ENCODE measurements around the gene CA10.

The CA10 gene

DNA sequence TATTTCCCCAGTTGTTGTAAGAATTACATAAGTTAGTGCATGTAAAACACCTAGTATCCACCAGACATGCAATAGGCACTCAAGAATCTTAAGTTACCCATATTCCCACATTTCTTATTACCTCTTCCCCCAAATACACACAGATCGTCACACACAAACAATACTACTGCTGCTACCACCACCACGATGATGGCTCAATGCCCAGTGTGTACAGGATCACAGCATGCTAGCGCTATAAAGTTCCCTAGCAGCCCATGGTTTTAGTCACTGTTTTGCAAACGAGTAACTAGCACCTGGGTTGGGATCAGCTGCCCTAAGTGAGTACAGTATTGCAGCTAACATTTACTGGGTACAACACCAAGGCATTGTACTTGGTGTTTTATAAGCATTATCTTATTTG, 486.4 kb downstream of the CA10 start:
- FAIRE-seq (no peak), DNase-seq (ENCODE audit: extremely low spot score, insufficient read length, low read depth) (no peak)

DNA sequence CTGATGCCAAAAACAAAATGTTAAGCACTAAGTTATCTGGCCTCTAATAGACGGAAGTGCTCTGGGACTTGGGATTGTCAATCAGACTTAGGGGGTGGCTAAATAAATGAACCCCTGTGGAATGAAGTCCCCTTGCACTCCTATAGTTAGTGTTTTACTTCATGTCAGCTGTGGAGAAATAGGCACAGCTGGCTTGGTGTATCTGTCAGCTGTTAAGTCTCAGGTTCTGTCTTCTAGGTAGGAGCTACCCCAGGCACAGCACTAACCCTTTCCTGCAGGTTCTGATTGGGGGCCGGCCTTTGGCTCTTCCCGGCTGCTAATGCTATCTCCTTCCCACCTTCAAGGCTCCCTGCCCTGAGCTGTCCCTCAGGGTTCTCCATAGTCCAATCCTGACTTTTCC, 487.6 kb downstream of the CA10 start:
- DNase-seq (ENCODE audit: extremely low spot score, insufficient read length, low read depth) (no peak), FAIRE-seq (no peak)

DNA sequence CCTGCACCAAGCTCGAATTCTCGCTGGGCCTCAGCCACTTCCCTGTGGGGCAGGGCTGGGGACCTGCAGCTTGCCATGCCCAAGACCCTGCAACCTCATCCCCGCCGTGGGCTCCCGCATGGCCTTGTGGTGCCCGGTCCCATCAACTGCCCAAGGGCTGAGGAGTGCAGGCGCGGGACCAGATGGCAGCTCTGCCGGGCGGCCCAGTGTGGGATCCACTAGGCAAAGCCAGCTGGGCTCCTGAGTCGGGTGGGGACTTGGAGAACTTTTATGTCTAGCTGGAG, 489.6 kb downstream of the CA10 start:
- DNase-seq (ENCODE audit: extremely low spot score, insufficient read length, low read depth) = no peak
- no peak for FAIRE-seq

- DNase-seq (ENCODE audit: extremely low spot score, insufficient read length, low read depth) (no peak), FAIRE-seq (no peak)
These were observed 490.2 kb downstream of the CA10 start for GRCh38 chr17:51668155-51668962.

GRCh38 chr17:51667706-51668083, 490.8 kb downstream of the CA10 start:
- DNase-seq (ENCODE audit: extremely low spot score, insufficient read length, low read depth) (no peak), FAIRE-seq (no peak)

DNA sequence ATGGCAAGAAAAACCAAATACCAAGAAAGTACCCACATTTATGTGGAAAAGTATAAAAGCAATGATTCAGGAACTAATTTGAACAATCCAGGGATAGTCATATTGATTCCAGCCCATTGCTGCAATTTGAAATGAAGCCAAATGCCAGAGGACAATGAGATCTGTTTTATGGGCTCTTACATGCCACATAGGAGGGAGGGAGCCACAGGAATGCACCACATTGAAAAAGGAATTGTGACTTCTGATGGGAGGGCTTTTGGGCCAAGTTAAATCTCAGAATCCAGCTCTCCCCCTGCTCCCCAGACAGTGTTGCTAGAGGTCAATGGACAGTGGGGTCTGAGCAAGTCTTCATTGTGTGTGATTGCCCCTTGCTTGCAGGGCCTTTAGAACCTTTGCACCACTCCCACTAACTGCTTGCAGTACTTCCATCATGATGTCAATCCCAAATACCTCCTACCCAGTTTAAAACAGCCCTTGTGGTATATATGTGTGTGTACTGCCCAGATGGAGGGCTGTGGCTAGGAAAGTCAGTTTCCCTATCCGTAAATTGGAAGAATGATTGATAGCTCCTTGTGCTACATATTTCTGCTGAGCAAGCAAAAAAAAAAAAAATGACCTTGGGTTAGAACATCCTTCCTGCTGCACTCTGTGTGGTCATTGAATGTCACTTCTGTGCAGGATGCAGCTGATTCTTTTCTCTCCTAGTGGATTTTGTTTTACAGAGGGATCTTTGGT, 491.4 kb downstream of the CA10 start:
- no peak for DNase-seq (ENCODE audit: extremely low spot score, insufficient read length, low read depth)
- FAIRE-seq = no peak

- FAIRE-seq (no peak), DNase-seq (ENCODE audit: extremely low spot score, insufficient read length, low read depth) (no peak)
These were observed 496.1 kb downstream of the CA10 start for GRCh38 chr17:51662204-51663056.

DNA sequence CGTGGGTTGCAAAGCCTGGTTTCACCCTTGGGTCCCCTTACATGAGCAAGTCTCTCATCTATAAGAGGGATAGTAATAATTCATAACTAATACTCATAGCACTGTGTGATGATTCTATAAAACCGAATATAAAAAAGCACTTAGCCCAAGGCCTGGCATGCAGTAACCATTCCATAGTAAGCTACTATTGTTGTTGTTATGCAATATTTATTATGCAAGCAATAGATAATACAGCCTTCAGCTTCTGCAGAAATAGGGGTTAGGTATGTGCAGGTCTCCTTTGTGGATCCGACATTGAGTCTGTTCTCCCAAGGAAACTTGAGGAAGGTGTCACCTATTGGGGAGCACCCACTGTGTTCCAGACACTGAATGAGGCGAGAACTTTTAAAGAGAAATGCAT, 497.1 kb downstream of the CA10 start:
- DNase-seq (ENCODE audit: extremely low spot score, insufficient read length, low read depth) (no peak), FAIRE-seq (no peak)

DNA sequence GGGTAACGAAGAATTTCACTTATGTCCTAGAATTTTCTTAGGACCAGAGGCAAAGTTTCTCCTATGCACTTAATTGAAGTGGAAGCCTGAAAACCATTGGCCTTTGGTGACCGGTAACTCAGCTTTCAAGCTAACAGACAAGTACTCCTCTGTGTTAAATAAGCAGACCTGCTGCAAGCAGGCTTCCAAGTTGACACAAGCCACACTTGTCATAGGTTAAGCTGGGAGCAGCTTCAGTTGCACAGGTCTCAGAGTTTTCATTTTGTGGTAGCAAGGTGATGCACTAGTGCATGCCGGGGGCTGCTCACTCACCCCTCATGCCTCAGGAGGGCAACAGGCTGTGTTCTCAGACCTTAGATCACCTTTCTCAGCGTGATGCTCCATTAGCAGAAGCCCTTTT, 498.2 kb downstream of the CA10 start:
- FAIRE-seq (no peak), DNase-seq (ENCODE audit: extremely low spot score, insufficient read length, low read depth) (no peak)

GRCh38 chr17:51657224-51657623, 501.3 kb downstream of the CA10 start:
- FAIRE-seq (no peak), DNase-seq (ENCODE audit: extremely low spot score, insufficient read length, low read depth) (no peak)

DNA sequence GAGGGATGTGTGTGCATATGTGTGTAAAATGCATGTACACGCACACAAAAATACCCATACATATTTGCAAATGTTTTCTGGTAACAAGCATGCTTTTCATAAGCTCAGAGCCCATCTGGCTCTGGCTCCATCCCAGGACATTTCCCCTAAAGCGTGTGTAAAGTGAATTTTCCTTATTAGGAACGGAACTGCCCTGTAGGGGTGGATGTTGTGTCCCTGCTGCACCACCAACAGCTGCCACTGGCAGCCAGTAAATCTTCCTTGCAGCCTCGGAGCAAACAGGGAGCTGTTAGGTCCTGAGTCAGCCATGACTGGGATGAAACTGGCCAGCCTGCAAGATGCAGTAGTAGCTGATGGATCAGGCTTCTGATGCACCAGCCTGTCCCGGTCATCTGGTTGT, 504.6 kb downstream of the CA10 start:
- DNase-seq (ENCODE audit: extremely low spot score, insufficient read length, low read depth) (no peak), FAIRE-seq (no peak)

- FAIRE-seq = no peak
These were observed 506.0 kb downstream of the CA10 start for GRCh38 chr17:51652529-51652928.

GRCh38 chr17:51651513-51652298, 506.8 kb downstream of the CA10 start:
- DNase-seq (ENCODE audit: extremely low spot score, insufficient read length, low read depth) = no peak

More at GRCh38 chr17:51652529-51652928, 506.0 kb downstream of the CA10 start:
- no peak for DNase-seq (ENCODE audit: extremely low spot score, insufficient read length, low read depth)

DNA sequence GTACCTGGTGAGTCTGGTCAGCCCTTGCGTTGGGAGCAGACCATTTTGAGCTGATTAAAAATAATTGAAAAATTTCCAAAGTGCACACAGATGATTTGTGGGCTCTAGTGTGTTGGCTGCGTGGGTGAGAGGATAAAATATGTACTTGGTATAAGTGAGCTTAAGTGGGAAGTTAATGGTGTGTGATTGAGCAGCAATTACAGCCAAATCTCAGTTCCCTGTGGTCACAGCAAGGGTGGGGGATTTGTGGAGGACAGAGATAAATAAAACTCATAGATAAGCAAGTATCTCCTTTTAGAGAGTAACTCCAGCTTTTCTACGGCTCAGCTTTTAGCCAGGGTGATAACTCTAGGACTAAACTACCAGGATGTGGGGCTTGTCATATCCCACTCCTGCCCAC, 507.7 kb downstream of the CA10 start:
- no peak for DNase-seq (ENCODE audit: extremely low spot score, insufficient read length, low read depth)
- FAIRE-seq = no peak

More at GRCh38 chr17:51651513-51652298, 506.8 kb downstream of the CA10 start:
- FAIRE-seq = no peak

DNA sequence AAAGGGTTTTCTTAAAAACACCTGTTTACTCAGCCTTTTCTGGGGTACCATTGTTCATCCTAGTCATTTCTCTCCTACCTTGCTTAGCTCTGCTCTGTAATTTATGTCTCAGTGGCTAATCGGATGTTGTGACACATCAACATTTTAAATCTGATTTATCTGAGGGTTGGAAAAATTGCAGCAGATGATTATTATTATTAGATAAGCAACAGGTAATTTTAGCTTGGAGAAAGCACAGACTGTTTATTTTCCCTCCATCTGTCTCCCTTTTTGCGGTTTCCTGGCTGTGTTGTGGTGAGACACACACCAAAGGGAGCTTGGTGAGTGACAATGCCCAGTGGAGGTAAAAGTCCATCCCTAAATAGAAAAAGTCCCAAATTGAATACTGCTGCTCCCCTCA, 508.3 kb downstream of the CA10 start:
- no peak for DNase-seq (ENCODE audit: extremely low spot score, insufficient read length, low read depth)
- FAIRE-seq = no peak

GRCh38 chr17:51647826-51648225, 510.7 kb downstream of the CA10 start:
- no peak for DNase-seq (ENCODE audit: extremely low spot score, insufficient read length, low read depth)
- FAIRE-seq = no peak

DNA sequence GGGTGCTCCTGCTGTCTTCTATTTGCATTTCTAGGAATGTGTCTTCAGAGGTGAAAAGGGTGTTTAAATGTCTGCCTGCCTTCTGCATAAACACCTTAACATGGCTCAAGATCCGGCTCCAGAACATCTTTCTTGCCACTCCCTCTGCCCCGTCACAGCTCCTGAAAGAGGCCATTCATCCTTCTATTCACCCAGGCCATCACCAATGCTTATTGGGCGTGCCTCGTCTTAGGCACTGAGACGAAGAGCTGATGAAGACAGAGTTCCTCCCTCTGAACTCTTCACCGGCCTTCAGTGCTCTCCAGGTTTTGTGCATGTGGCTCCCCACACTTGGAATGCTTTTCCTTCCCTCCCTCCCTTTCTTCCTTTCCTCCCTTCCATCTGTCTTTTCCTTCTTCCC, 511.4 kb downstream of the CA10 start:
- no peak for FAIRE-seq

DNA sequence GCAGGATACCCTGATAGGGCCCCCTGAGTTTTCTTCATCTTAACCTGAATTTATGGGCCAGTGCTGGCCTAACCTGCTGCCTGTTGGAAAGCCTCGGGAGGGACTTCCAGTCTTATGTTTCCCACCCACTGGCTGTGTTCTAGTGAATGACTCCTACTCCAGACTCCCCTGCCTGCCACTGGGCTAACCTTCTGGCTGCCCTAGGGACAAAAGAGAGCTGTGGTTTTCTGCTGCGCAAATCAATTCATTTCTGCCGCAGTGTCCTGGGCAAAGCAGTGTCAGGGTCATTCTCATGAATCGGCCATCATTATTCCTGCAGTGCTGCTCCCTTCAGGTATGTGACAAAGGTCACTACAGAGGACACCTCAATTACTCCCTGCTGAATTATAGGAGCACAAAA, 512.0 kb downstream of the CA10 start:
- no peak for FAIRE-seq
- DNase-seq (ENCODE audit: extremely low spot score, insufficient read length, low read depth) = no peak

More for the DNA sequence above, 511.4 kb downstream of the CA10 start:
- no peak for DNase-seq (ENCODE audit: extremely low spot score, insufficient read length, low read depth)

GRCh38 chr17:51645056-51645455, 513.5 kb downstream of the CA10 start:
- FAIRE-seq = no peak
- DNase-seq (ENCODE audit: extremely low spot score, insufficient read length, low read depth) = no peak

All from GM18507 (cell line).